GM12878 (cell line): ENCODE measurements around the gene CEBPB. TPM values are rescaled to one million over a fixed set of nuclear protein-coding genes. Genes with fewer than 3 reads are reported as not detected.

ENCODE experiments used
- ATAC-seq: fragments of 200-7000 bp; cut with Tn5 transposase; 3 replicates; pipeline ENCODE4 v1.9.1; 2020; ENCODE audit warnings: mild to moderate bottlenecking, moderate library complexity
- BruUV-seq: library from RNA; stranded (reverse); fragments of 400-500 nt; replicated peaks from 2 replicates; lab custom pipeline; 2021; lab: Mats Ljungman, UMichigan
- CTCF ChIA-PET: fragments of 300-600 bp; sonication (Branson Sonifier 250); formaldehyde crosslinking; extraction: SDS; loops from one replicate; lab custom pipeline; 2021; ENCODE audit warnings: inconsistent platforms; lab: Yijun Ruan, JAX
- POLR2A ChIA-PET: fragments of 350-600 bp; formaldehyde crosslinking; extraction: SDS; loops from one replicate; lab custom pipeline; 2021; ENCODE audit warnings: inconsistent platforms; lab: Charles Lee
- RAD21 ChIA-PET: fragments of 300-600 bp; sonication (Branson Sonifier 250); formaldehyde crosslinking; loops from one replicate; lab custom pipeline; 2023; ENCODE audit warnings: antibody characterized with exemption; ENCODE audit not compliant: unreplicated experiment; lab: Charles Lee
- SMC1A ChIA-PET: fragments of 300-600 bp; sonication (Branson Sonifier 250); formaldehyde crosslinking; loops from one replicate; lab custom pipeline; 2023; ENCODE audit not compliant: unreplicated experiment, uncharacterized antibody; lab: Charles Lee
- DNase-seq: peaks from one replicate; pipeline ENCODE4 v3.0.0-alpha.2; 2011; ENCODE audit warnings: low read depth, low spot score
- FAIRE-seq: peaks from 3 replicates; lab custom pipeline; 2011; peaks lifted over from hg19 to GRCh38; lab: Jason Lieb, UNC
- H2AFZ ChIP-seq: 2 replicates; pipeline ENCODE4 v1.6.0; 2011; ENCODE audit warnings: low read depth, low read length, control low read depth; ENCODE audit not compliant: control insufficient read depth
- H3K27ac ChIP-seq: 2 replicates; pipeline ENCODE4 v1.5.1; 2011; ENCODE audit warnings: control low read depth; ENCODE audit not compliant: control insufficient read depth, insufficient read depth
- H3K27me3 ChIP-seq, 2 experiments: replicated peaks in 1 of 2; 2 replicates each; pipeline versions ENCODE4 v1.6.0 to v1.6.1; 2011; ENCODE audit warnings: low read length in 1 of 2; ENCODE audit not compliant: control insufficient read depth in 2 of 2, insufficient read depth in 2 of 2
- H3K36me3 ChIP-seq, 2 experiments: 2 replicates each; pipeline ENCODE4 v1.5.1; 2011; ENCODE audit warnings: low read length in 1 of 2; ENCODE audit not compliant: control insufficient read depth in 2 of 2, insufficient read depth in 2 of 2
- H3K4me1 ChIP-seq: 2 replicates; pipeline ENCODE4 v1.6.1; 2011; ENCODE audit warnings: mild to moderate bottlenecking, low read length, moderate library complexity, mixed read lengths; ENCODE audit not compliant: control insufficient read depth, insufficient read depth
- H3K4me2 ChIP-seq: 2 replicates; pipeline ENCODE4 v1.6.0; 2011; ENCODE audit warnings: control low read depth; ENCODE audit not compliant: control insufficient read depth, insufficient read depth
- H3K4me3 ChIP-seq: fragments of 200-600 bp; sonication (generic); 2 replicates; pipeline ENCODE4 v1.5.1; 2016
- H3K79me2 ChIP-seq: 2 replicates; pipeline ENCODE4 v1.6.0; 2011; ENCODE audit warnings: low read length; ENCODE audit not compliant: control insufficient read depth, insufficient read depth
- H3K9ac ChIP-seq: 2 replicates; pipeline ENCODE4 v1.8.0; 2011; ENCODE audit warnings: low read length, control low read depth, mixed read lengths; ENCODE audit not compliant: control insufficient read depth, insufficient read depth
- H3K9me3 ChIP-seq: replicated peaks from 3 replicates; pipeline ENCODE4 v1.5.1; 2011; ENCODE audit warnings: mild to moderate bottlenecking, low read length; ENCODE audit not compliant: control insufficient read depth, insufficient read depth
- H4K20me1 ChIP-seq: 2 replicates; pipeline ENCODE4 v1.6.0; 2011; ENCODE audit not compliant: control insufficient read depth, insufficient read depth
- BHLHE40 ChIP-seq, 2 experiments: fragments of 450-650 bp in 1 of 2; IDR thresholded peaks; 2 replicates each; pipeline ENCODE4 v1.6.1; 2011 to 2017; ENCODE audit warnings: low read depth in 2 of 2, borderline replicate concordance in 1 of 2, improper control_type of control experiment in 1 of 2, low read length in 1 of 2, mild to moderate bottlenecking in 1 of 2
- CEBPB ChIP-seq, 2 experiments: fragments of 150-350 bp in 1 of 2; IDR thresholded peaks; 2 replicates each; pipeline ENCODE4 v1.6.1; 2012 to 2014; ENCODE audit warnings: low read depth in 2 of 2, low read length in 2 of 2, borderline replicate concordance in 1 of 2, inconsistent platforms in 1 of 2
- EGR1 ChIP-seq, 2 experiments: IDR thresholded peaks; 1 replicate in 1 of 2; 2 replicates in 1 of 2; pipeline ENCODE4 v1.6.1; 2011 to 2012; ENCODE audit warnings: low read depth in 2 of 2, low read length in 2 of 2, borderline replicate concordance in 1 of 2, mild to moderate bottlenecking in 1 of 2, moderate library complexity in 1 of 2
- GATAD2B ChIP-seq: fragments of 450-650 bp; conservative IDR thresholded peaks from 2 replicates; pipeline ENCODE4 v1.6.1; 2017; ENCODE audit warnings: low read depth, mild to moderate bottlenecking, moderate library complexity
- HSF1 ChIP-seq: fragments of 150-350 bp; IDR thresholded peaks from 2 replicates; pipeline ENCODE4 v1.6.1; 2014; ENCODE audit warnings: mild to moderate bottlenecking, low read depth, low read length
- IRF4 ChIP-seq: IDR thresholded peaks from 2 replicates; pipeline ENCODE4 v1.6.1; 2011; ENCODE audit warnings: low read depth, low read length
- KAT2A ChIP-seq: conservative IDR thresholded peaks from 2 replicates; pipeline ENCODE4 v1.6.1; 2011; ENCODE audit warnings: low read depth, low read length; ENCODE audit not compliant: control insufficient read depth
- MEF2B ChIP-seq: fragments of 450-650 bp; IDR thresholded peaks from 2 replicates; pipeline ENCODE4 v1.6.1; 2018; ENCODE audit warnings: mild to moderate bottlenecking, moderate library complexity; ENCODE audit not compliant: partially characterized antibody, poor library complexity, severe bottlenecking
- NFYA ChIP-seq: IDR thresholded peaks from 2 replicates; pipeline ENCODE4 v1.6.1; 2011; ENCODE audit warnings: low read depth, mild to moderate bottlenecking, low read length, improper control_type of control experiment, borderline replicate concordance
- RBBP5 ChIP-seq: fragments of 200-600 bp; sonication (generic); conservative IDR thresholded peaks from 2 replicates; pipeline ENCODE4 v1.6.1; 2016
- SMAD1 ChIP-seq: fragments of 450-650 bp; IDR thresholded peaks from 2 replicates; pipeline ENCODE4 v1.6.1; 2018; ENCODE audit warnings: mild to moderate bottlenecking, low read depth; ENCODE audit not compliant: partially characterized antibody
- SMC3 ChIP-seq: IDR thresholded peaks from 2 replicates; pipeline ENCODE4 v1.6.1; 2011; ENCODE audit warnings: low read length, improper control_type of control experiment, borderline replicate concordance
- SREBF2 ChIP-seq: IDR thresholded peaks from 2 replicates; pipeline ENCODE4 v1.6.1; 2012; ENCODE audit warnings: mild to moderate bottlenecking, low read length
- YBX1 ChIP-seq: fragments of 450-650 bp; IDR thresholded peaks from 2 replicates; pipeline ENCODE4 v1.6.1; 2016; ENCODE audit warnings: antibody characterized with exemption
- whole genome bisulfite sequencing: methylation state at CpG from one replicate; pipeline ENCODE4 v1.1.6; 2016; ENCODE audit warnings: low lambda C conversion rate; ENCODE audit not compliant: insufficient replicate concordance, insufficient coverage; ENCODE audit errors: missing lambda C conversion rate; 5-methylcytosine and 5-hydroxymethylcytosine counted together
- in situ Hi-C: fragments of 300-500 bp; cut with MboI; formaldehyde crosslinking; loops from 9 replicates; pipeline ENCODE4 v1.14.3; 2018; ENCODE audit warnings: mixed read lengths
- intact Hi-C: fragments of 100-400 bp; cut with micrococcal nuclease; formaldehyde crosslinking; loops from one replicate; pipeline ENCODE4 v1.14.2; 2022; ENCODE audit not compliant: unreplicated experiment
- polyA plus RNA-seq, 11 experiments: library from polyadenylated mRNA; depleted of rRNA in 4 of 11; unstranded in 6 of 11; stranded (reverse) in 5 of 11; fragments of >200 nt; fragmentation: Nextera tagmentation in 4 of 11; fragmentation: Illumina TruSeq in 1 of 11; extraction: Ambion mirVana in 4 of 11; extraction: Trizol in 1 of 11; gene quantifications; 1 replicate in 1 of 11; 2 replicates in 10 of 11; pipeline versions ENCODE4 v1.2.1 to v1.2.3, GENCODE V29; 2011 to 2016; ENCODE audit warnings: inconsistent platforms in 2 of 11, missing spikeins in 2 of 11, low read depth in 1 of 11
- total RNA-seq, 4 experiments: library from RNA; depleted of rRNA in 3 of 4; stranded (reverse); fragments of >200 nt in 3 of 4; fragmentation: Illumina TruSeq in 1 of 4; extraction: Trizol in 1 of 4; gene quantifications; 2 replicates each; pipeline versions ENCODE4 v1.2.1 to v1.2.3, GENCODE V29; 2013 to 2021
- TF ChIP-seq, protein P1 (sequence below): fragments of 450-650 bp; IDR thresholded peaks from 2 replicates; pipeline ENCODE4 v1.6.1; 2018; ENCODE audit warnings: mild to moderate bottlenecking, low read depth, moderate library complexity; ENCODE audit not compliant: partially characterized antibody

CEBPB gene
- total and polyA plus RNA-seq, 10 of the 15 experiments (the other 5 are each of a cell fraction or from before 2014, with no cell fraction given) = 0.18 to 8.8 (median 1.6) TPM

DNA sequence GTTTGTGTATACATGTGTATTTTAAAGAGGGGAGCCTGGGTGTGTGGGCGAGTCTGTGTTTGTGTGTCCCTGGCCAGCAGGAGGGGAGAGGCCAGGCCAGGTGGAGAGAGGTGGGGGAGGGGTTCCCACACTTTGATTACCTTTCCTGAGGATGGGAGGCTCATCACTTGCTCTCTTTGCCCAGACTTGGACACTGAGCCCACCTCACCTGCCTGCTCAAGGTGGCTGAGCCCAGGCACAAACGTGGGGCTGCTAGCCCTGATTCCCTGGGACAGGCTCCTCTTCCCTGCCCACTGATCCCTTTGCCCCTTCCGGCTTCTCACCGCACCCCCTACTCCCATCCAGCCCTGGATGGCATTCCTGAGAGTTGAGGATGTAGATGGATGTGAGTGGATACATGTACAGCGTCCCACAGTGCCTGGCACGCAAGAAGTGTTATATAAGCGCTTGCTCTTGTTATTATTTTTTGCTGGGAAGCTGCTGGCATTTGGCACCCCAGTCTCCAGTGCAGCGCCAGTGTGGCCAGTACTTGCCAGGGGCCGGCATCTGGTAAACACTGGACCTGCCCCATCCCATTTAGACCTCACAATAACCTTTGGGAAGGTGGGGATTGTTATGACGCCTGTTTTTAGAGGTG lies 2.7 kb downstream of the CEBPB start:
- H4K20me1 ChIP-seq = no peaks in the 10 kb centered on the region
- no TSS peak for BruUV-seq
- peaks cover 12% of the 10 kb centered on the region for H3K79me2 ChIP-seq
- H3K9ac ChIP-seq = peak overlapping the region; percentile 79; the same call in 1 of the 2 replicates
- ATAC-seq (no peak), DNase-seq (no peak)
- H3K4me1 ChIP-seq = peaks cover 7% of the 10 kb centered on the region
- H3K27ac ChIP-seq = no peak overlapping the region
- CTCF ChIA-PET = no interaction called here
- no peak for TF ChIP-seq GATAD2B
- no peak for TF ChIP-seq IRF4
- TF ChIP-seq SMC3 = no peak
- no peak for TF ChIP-seq RBBP5
- no peak for TF ChIP-seq SMAD1
- no peak for TF ChIP-seq MEF2B
- TF ChIP-seq NFYA = no peak
- no peak for TF ChIP-seq BHLHE40 (IDR thresholded peaks at IDR 0.05; ENCODE audit: borderline replicate concordance in 1 of 2, low read depth in 2 of 2, low read length in 1 of 2)
- TF ChIP-seq YBX1 = no peak
- no peak for TF ChIP-seq EGR1 (IDR thresholded peaks at IDR 0.05; ENCODE audit: borderline replicate concordance in 1 of 2, low read depth in 2 of 2, low read length in 2 of 2)
- no peak for TF ChIP-seq SREBF2
- TF ChIP-seq, protein P1, sequence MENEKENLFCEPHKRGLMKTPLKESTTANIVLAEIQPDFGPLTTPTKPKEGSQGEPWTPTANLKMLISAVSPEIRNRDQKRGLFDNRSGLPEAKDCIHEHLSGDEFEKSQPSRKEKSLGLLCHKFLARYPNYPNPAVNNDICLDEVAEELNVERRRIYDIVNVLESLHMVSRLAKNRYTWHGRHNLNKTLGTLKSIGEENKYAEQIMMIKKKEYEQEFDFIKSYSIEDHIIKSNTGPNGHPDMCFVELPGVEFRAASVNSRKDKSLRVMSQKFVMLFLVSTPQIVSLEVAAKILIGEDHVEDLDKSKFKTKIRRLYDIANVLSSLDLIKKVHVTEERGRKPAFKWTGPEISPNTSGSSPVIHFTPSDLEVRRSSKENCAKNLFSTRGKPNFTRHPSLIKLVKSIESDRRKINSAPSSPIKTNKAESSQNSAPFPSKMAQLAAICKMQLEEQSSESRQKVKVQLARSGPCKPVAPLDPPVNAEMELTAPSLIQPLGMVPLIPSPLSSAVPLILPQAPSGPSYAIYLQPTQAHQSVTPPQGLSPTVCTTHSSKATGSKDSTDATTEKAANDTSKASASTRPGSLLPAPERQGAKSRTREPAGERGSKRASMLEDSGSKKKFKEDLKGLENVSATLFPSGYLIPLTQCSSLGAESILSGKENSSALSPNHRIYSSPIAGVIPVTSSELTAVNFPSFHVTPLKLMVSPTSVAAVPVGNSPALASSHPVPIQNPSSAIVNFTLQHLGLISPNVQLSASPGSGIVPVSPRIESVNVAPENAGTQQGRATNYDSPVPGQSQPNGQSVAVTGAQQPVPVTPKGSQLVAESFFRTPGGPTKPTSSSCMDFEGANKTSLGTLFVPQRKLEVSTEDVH = no peak
- no peak for TF ChIP-seq HSF1
- TF ChIP-seq KAT2A = no peak
- TF ChIP-seq CEBPB (IDR thresholded peaks at IDR 0.05; ENCODE audit: borderline replicate concordance in 1 of 2, low read depth in 2 of 2, low read length in 2 of 2) = no peak
- TF ChIP-seq, all 136 proteins: peak for 0
- WGBS = 83% methylated on average over 10 of the region's 10 CpGs
- ChIA-PET POLR2A (no interaction called here), RAD21 (interaction anchor here (0.5 kb wide), 1 partner anchor 591 kb away, joined by 4 read pairs; no protein-coding TSS in a partner anchor), SMC1A (no interaction called here)
- no peak for FAIRE-seq
- in situ Hi-C loops (no loop called here), intact Hi-C loops (no loop called here)
- Histone ChIP-seq H3K27me3 (no peaks in the 10 kb centered on the region), H3K9me3 (no peaks in the 10 kb centered on the region), H2AFZ (no peak overlapping the region), H3K4me2 (peak overlapping the region; percentile 97), H3K4me3 (peak overlapping the region; percentile 76), H3K36me3 (no peaks in the 10 kb centered on the region)
